ENCODE results near the gene LRRC32. TPM values are rescaled to one million over a fixed set of nuclear protein-coding genes. Genes with fewer than 3 reads are reported as not detected.
A peak's percentile ranks its signal among the peaks of the same experiment; 100 is the strongest.

Gene LRRC32
- total and polyA plus RNA-seq, 2 of the 4 experiments (the other 2 are of a cell fraction): 5.2 to 13.7 TPM

DNA sequence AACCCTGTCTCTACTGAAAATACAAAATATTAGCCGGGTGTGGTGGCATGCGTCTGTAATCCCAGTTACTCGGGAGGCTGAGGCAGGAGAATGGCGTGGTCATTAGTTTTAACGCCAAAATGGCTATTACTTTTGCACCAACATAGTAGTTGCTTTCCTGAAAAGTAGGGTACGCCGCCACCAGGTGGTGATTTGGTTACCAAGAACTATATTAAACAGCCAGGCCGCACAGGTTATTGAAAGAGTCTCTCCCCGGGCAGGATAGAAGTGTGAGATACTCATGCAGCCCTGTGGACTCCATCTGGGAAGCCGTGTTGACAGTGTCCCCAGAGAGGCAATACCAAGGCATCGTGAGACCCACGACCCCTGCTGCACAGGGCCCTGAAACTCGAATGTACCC lies 24.6 kb upstream of the LRRC32 start:
- no peaks in the 10 kb centered on the region; the same call in 1 of the 2 replicates for H3K27me3 ChIP-seq (ENCODE audit: control insufficient read depth, insufficient read depth, low read length)
- H2BK120ac ChIP-seq (ENCODE audit: low read depth, low read length): no peak overlapping the region
- no peak overlapping the region for H3K4me3 ChIP-seq (ENCODE audit: insufficient read depth, low read depth, low read length)
- peaks cover 7% of the 10 kb centered on the region; the same call in 1 of the 2 replicates for H3K9me1 ChIP-seq (ENCODE audit: insufficient read depth, low read length)
- no peak for DNase-seq
- H4K20me1 ChIP-seq (ENCODE audit: insufficient read depth, low read length): peaks cover 6% of the 10 kb centered on the region; the same call in 1 of the 2 replicates
- intact Hi-C loops (cut with micrococcal nuclease) (no loop called here), dilution Hi-C loops (cut with HindIII; ENCODE audit: low sequenced_read_pairs, unreplicated experiment) (no loop called here), in situ Hi-C loops (cut with MboI; ENCODE audit: low sequenced_read_pairs) (no loop called here)
- no peak overlapping the region for H2AK9ac ChIP-seq (replicated peaks; ENCODE audit: low read depth, low read length, poor library complexity)
- no peaks in the 10 kb centered on the region for H3K36me3 ChIP-seq (ENCODE audit: control insufficient read depth, insufficient read depth, low read length)
- no peak overlapping the region for H3K4me2 ChIP-seq (ENCODE audit: low read depth, low read length)
- peaks cover 11% of the 10 kb centered on the region for H3K4me1 ChIP-seq (ENCODE audit: control insufficient read depth, insufficient read depth, low read length)
- H2AFZ ChIP-seq (replicated peaks; ENCODE audit: low read length, poor library complexity): no peak overlapping the region
- WGBS, 2 experiments (ENCODE audit: extremely low coverage in 2 of 2, insufficient read length in 1 of 2): 77% methylated on average over 7 of the region's 13 CpGs; no CpG with 5 or more reads in 1 of the 2 experiments
- BruUV-seq (replicated peaks): no TSS peak
- no peak overlapping the region for H3K14ac ChIP-seq (replicated peaks; ENCODE audit: low read depth, low read length)
- H3K79me1 ChIP-seq (ENCODE audit: low read depth in 1 of 2, low read length in 2 of 2): no peaks in the 10 kb centered on the region
- H3K9me3 ChIP-seq (ENCODE audit: control insufficient read depth, insufficient read depth, low read length): no peaks in the 10 kb centered on the region
- no peak for TF ChIP-seq SMC3 (IDR thresholded peaks at IDR 0.05; ENCODE audit: low read depth, low read length)
- 0 out of 2 replicates have a peak, but pooled peaks have one; percentile 10 for TF ChIP-seq RAD21 (IDR thresholded peaks at IDR 0.05; ENCODE audit: low read length)
- H3K23ac ChIP-seq (ENCODE audit: low read depth, low read length): no peak overlapping the region
- no peak overlapping the region for H4K8ac ChIP-seq (ENCODE audit: low read depth in 2 of 2, low read length in 2 of 2)
- no peak overlapping the region for H2BK15ac ChIP-seq (ENCODE audit: low read depth, low read length)
- no peak for ATAC-seq (ENCODE audit: low read depth)
- no peak overlapping the region for H2BK5ac ChIP-seq (ENCODE audit: low read depth, low read length, poor library complexity, severe bottlenecking)
- no peak overlapping the region for H3K56ac ChIP-seq (ENCODE audit: extremely low read depth, insufficient read depth, low read length)
- H3K9ac ChIP-seq (ENCODE audit: low read depth, low read length): no peak overlapping the region
- H3K27ac ChIP-seq (ENCODE audit: insufficient read depth, low read length): no peak overlapping the region
- POLR2A ChIA-PET (ENCODE audit: unreplicated experiment): no interaction called here
- H4K5ac ChIP-seq (ENCODE audit: low read depth, low read length): no peak overlapping the region
- no peak overlapping the region for H3K4ac ChIP-seq (ENCODE audit: low read depth, low read length)
- no peak overlapping the region for H3K18ac ChIP-seq (ENCODE audit: low read depth, low read length)
- CTCF ChIA-PET: interaction anchor here (0.7 kb wide), 1 partner anchor 82 kb away, joined by 3 read pairs; no protein-coding TSS in a partner anchor
- no peak overlapping the region for H2AK5ac ChIP-seq (ENCODE audit: low read depth, low read length)
- H4K91ac ChIP-seq (ENCODE audit: insufficient read depth, low read depth, low read length): no peak overlapping the region
- no peak overlapping the region for H2BK20ac ChIP-seq (ENCODE audit: low read depth, low read length)

All from IMR-90 (cell line).